B cell (primary cell): ENCODE results near the gene GPAT3. TPM values are rescaled to one million over a fixed set of nuclear protein-coding genes. Genes with fewer than 3 reads are reported as not detected.
A peak's percentile ranks its signal among the peaks of the same experiment; 100 is the strongest.

Experiments used
- ATAC-seq: fragments of 200-7000 bp; cut with Tn5 transposase; one replicate; pipeline ENCODE4 v1.10.0; 2021; ENCODE audit warnings: low read depth, mild to moderate bottlenecking, moderate number of reproducible peaks, moderate library complexity
- CTCF ChIA-PET: fragments of 350-600 bp; sonication (Branson Sonifier 250); formaldehyde crosslinking; loops from one replicate; lab custom pipeline; 2021; ENCODE audit warnings: antibody characterized with exemption, inconsistent platforms; lab: Charles Lee
- POLR2A ChIA-PET: fragments of 350-600 bp; sonication (Branson Sonifier 250); formaldehyde crosslinking; loops from one replicate; lab custom pipeline; 2021; ENCODE audit warnings: antibody characterized with exemption; lab: Charles Lee
- DNase-seq: peaks from one replicate; pipeline ENCODE4 v3.0.0; 2013
- H2AFZ ChIP-seq: 2 replicates; pipeline ENCODE4 v1.6.1; 2012; ENCODE audit warnings: mild to moderate bottlenecking, low read depth, low read length; ENCODE audit not compliant: insufficient read depth, poor library complexity, severe bottlenecking
- H3K27ac ChIP-seq, 2 donors: 1 replicate in 1 of 2; 2 replicates in 1 of 2; pipeline ENCODE4 v1.5.1; 2012 to 2013; ENCODE audit warnings: low read length in 2 of 2, mild to moderate bottlenecking in 2 of 2, moderate library complexity in 1 of 2
- H3K27me3 ChIP-seq, 4 experiments: fragments of 200-600 bp in 1 of 4; sonication (generic) in 1 of 4; replicated peaks in 1 of 4; 1 replicate in 2 of 4; 2 replicates in 2 of 4; pipeline versions ENCODE4 v1.6.1 to v1.7.0; 2013 to 2016; ENCODE audit warnings: low read length in 3 of 4, mild to moderate bottlenecking in 2 of 4, mixed read lengths in 1 of 4, moderate library complexity in 1 of 4; ENCODE audit not compliant: insufficient read depth in 4 of 4, control insufficient read depth in 3 of 4; ENCODE audit errors: control extremely low read depth in 1 of 4
- H3K36me3 ChIP-seq, 2 experiments: replicated peaks in 1 of 2; 1 replicate in 1 of 2; 2 replicates in 1 of 2; pipeline versions ENCODE4 v1.6.1 to v1.7.1; 2013; ENCODE audit warnings: low read length in 1 of 2; ENCODE audit not compliant: insufficient read depth in 2 of 2, control insufficient read depth in 1 of 2; ENCODE audit errors: control extremely low read depth in 1 of 2, extremely low read depth in 1 of 2
- H3K4me1 ChIP-seq, 2 donors: fragments of 200-600 bp in 1 of 2; sonication (generic) in 1 of 2; 1 replicate in 1 of 2; 2 replicates in 1 of 2; pipeline versions ENCODE4 v1.5.1 to v1.6.1; 2013 to 2017; ENCODE audit warnings: low read length in 2 of 2; ENCODE audit not compliant: control insufficient read depth in 2 of 2, insufficient read depth in 2 of 2
- H3K4me2 ChIP-seq: replicated peaks from 2 replicates; pipeline ENCODE3; 2012; ENCODE audit warnings: mild to moderate bottlenecking, low read depth, low read length; ENCODE audit not compliant: poor library complexity, severe bottlenecking
- H3K4me3 ChIP-seq, 5 experiments: fragments of 200-600 bp in 1 of 5; sonication (generic) in 1 of 5; 1 replicate in 3 of 5; 2 replicates in 2 of 5; pipeline versions ENCODE4 v1.5.1 to v1.7.0; 2011 to 2016; ENCODE audit warnings: low read length in 4 of 5, mild to moderate bottlenecking in 4 of 5, low read depth in 2 of 5, control low read depth in 1 of 5, moderate library complexity in 1 of 5; ENCODE audit not compliant: insufficient read depth in 1 of 5; ENCODE audit errors: control extremely low read depth in 1 of 5, extremely low read depth in 1 of 5
- H3K79me2 ChIP-seq: fragments of 200-600 bp; sonication (generic); one replicate; pipeline ENCODE4 v1.6.0; 2016; ENCODE audit warnings: low read length; ENCODE audit not compliant: control insufficient read depth, insufficient read depth
- H3K9ac ChIP-seq: fragments of 200-600 bp; sonication (generic); 2 replicates; pipeline ENCODE4 v1.6.1; 2017; ENCODE audit warnings: mild to moderate bottlenecking, low read length, moderate library complexity
- H3K9me3 ChIP-seq, 3 donors: one replicate each; pipeline versions ENCODE4 v1.6.1 to v1.7.1; 2013; ENCODE audit warnings: low read length in 2 of 3; ENCODE audit not compliant: control insufficient read depth in 2 of 3, insufficient read depth in 1 of 3; ENCODE audit errors: control extremely low read depth in 1 of 3
- H4K20me1 ChIP-seq: 2 replicates; pipeline ENCODE4 v1.6.0; 2012; ENCODE audit warnings: mild to moderate bottlenecking, low read length; ENCODE audit not compliant: insufficient read depth, control insufficient read depth, poor library complexity, severe bottlenecking
- H3K27ac Mint-ChIP-seq: one replicate; pipeline ENCODE4 v1.8.0; 2021; ENCODE audit warnings: mixed read lengths
- H3K27me3 Mint-ChIP-seq: one replicate; pipeline ENCODE4 v1.8.0; 2021; ENCODE audit warnings: mixed read lengths
- H3K4me1 Mint-ChIP-seq: one replicate; pipeline ENCODE4 v1.8.0; 2021; ENCODE audit warnings: mixed read lengths
- H3K4me3 Mint-ChIP-seq: one replicate; pipeline ENCODE4 v1.8.0; 2021; ENCODE audit warnings: mixed read lengths
- H3K9me3 Mint-ChIP-seq: one replicate; pipeline ENCODE4 v1.8.0; 2022; ENCODE audit warnings: mixed read lengths; ENCODE audit not compliant: insufficient read depth
- CTCF ChIP-seq: fragments of 200-600 bp; IDR thresholded peaks from one replicate; pipeline ENCODE4 v1.8.0; 2022; ENCODE audit warnings: antibody characterized with exemption, mild to moderate bottlenecking
- EZH2 ChIP-seq: IDR thresholded peaks from 2 replicates; pipeline ENCODE4 v1.6.1; 2012; ENCODE audit warnings: borderline replicate concordance, low read depth, mild to moderate bottlenecking, moderate library complexity, low read length; ENCODE audit not compliant: insufficient read depth, poor library complexity, severe bottlenecking
- WGBS: methylation state at CpG from one replicate; pipeline ENCODE4 v1.1.5; 2013; ENCODE audit warnings: missing lambda C conversion rate; ENCODE audit not compliant: insufficient coverage; 5-methylcytosine and 5-hydroxymethylcytosine counted together
- intact Hi-C: fragments of 100-400 bp; cut with micrococcal nuclease; formaldehyde crosslinking; loops from one replicate; pipeline ENCODE4 v1.10.0; 2022
- polyA plus RNA-seq: library from polyadenylated mRNA; depleted of rRNA; stranded (reverse); fragments of >200 nt; gene quantifications from 2 replicates; pipeline ENCODE4 v1.2.3, GENCODE V29; 2012
- total RNA-seq, 2 donors: library from RNA; stranded (reverse); fragments of 120-200 nt in 1 of 2; gene quantifications; 1 replicate in 1 of 2; 2 replicates in 1 of 2; pipeline versions ENCODE4 v1.2.3 to v1.2.4, GENCODE V29; 2013 to 2022

Gene GPAT3
- total and polyA plus RNA-seq, 2 donors (not counting 1 experiment from before 2014, with no cell fraction given), result 0.06 to 0.89 TPM

GRCh38 chr4:83591730-83592129, 55.8 kb downstream of the GPAT3 start:
- POLR2A ChIA-PET, result no interaction called here
- WGBS, result 100% methylated on average over 1 of the region's 1 CpG

GRCh38 chr4:83599183-83599582, 63.3 kb downstream of the GPAT3 start:
- Histone ChIP-seq H3K27ac (no peak overlapping the region), H2AFZ (no peak overlapping the region), H3K36me3 (no peaks in the 10 kb centered on the region), H3K4me2 (no peak overlapping the region), H3K4me1 (no peaks in the 10 kb centered on the region), H3K9me3 (peaks cover 0 to 4% (median 3%) of the 10 kb centered on the region in 3 donors), H3K27me3 (no peaks in the 10 kb centered on the region), H3K4me3 (no peak overlapping the region), H3K79me2 (no peaks in the 10 kb centered on the region), H3K9ac (no peak overlapping the region), H4K20me1 (no peaks in the 10 kb centered on the region)
- POLR2A ChIA-PET, result no interaction called here
- Mint-ChIP-seq H3K9me3 (no peaks in the 10 kb centered on the region), H3K27me3 (no peaks in the 10 kb centered on the region), H3K4me1 (peaks cover 4% of the 10 kb centered on the region), H3K4me3 (no peak overlapping the region), H3K27ac (no peak overlapping the region)
- DNase-seq, result peak; percentile 18
- CTCF ChIA-PET, result interaction anchor here (0.6 to 1.3 kb wide), 3 partner anchors 37 to 174 kb away, joined by 3 read pairs; no protein-coding TSS in a partner anchor
- no peak for TF ChIP-seq EZH2
- no peak for TF ChIP-seq CTCF
- intact Hi-C loops, result no loop called here
- no CpG with 5 or more reads among the region's 1 CpG for WGBS
- ATAC-seq, result peak; percentile 49

More at GRCh38 chr4:83591730-83592129, 55.8 kb downstream of the GPAT3 start:
- Histone ChIP-seq H3K9ac (no peak overlapping the region), H3K4me3 (no peak overlapping the region), H3K4me1 (no peaks in the 10 kb centered on the region), H3K79me2 (no peaks in the 10 kb centered on the region), H3K27ac (no peak overlapping the region), H4K20me1 (no peaks in the 10 kb centered on the region), H3K4me2 (no peak overlapping the region), H2AFZ (no peak overlapping the region), H3K27me3 (no peaks in the 10 kb centered on the region), H3K9me3 (peaks cover 0 to 4% (median 0%) of the 10 kb centered on the region in 3 donors), H3K36me3 (no peaks in the 10 kb centered on the region)
- TF ChIP-seq CTCF (no peak), EZH2 (no peak)
- Mint-ChIP-seq H3K9me3 (no peaks in the 10 kb centered on the region), H3K27ac (no peak overlapping the region), H3K4me1 (no peaks in the 10 kb centered on the region), H3K27me3 (no peaks in the 10 kb centered on the region), H3K4me3 (no peak overlapping the region)
- CTCF ChIA-PET, result no interaction called here
- intact Hi-C loops, result no loop called here
- DNase-seq (no peak), ATAC-seq (no peak)
